NCI-H128 (cell line): ENCODE data around the gene SAMHD1.
"Not testable (repeated sequence)": the region's sequence is repeated elsewhere in the genome, so short reads cannot be mapped to it uniquely, and the experiment has no call there.

Source experiments
- DNase-seq: peaks from one replicate; lab custom pipeline; 2025; ENCODE audit not compliant: unreplicated experiment; lab: John Stamatoyannopoulos, UW

The SAMHD1 gene

DNA sequence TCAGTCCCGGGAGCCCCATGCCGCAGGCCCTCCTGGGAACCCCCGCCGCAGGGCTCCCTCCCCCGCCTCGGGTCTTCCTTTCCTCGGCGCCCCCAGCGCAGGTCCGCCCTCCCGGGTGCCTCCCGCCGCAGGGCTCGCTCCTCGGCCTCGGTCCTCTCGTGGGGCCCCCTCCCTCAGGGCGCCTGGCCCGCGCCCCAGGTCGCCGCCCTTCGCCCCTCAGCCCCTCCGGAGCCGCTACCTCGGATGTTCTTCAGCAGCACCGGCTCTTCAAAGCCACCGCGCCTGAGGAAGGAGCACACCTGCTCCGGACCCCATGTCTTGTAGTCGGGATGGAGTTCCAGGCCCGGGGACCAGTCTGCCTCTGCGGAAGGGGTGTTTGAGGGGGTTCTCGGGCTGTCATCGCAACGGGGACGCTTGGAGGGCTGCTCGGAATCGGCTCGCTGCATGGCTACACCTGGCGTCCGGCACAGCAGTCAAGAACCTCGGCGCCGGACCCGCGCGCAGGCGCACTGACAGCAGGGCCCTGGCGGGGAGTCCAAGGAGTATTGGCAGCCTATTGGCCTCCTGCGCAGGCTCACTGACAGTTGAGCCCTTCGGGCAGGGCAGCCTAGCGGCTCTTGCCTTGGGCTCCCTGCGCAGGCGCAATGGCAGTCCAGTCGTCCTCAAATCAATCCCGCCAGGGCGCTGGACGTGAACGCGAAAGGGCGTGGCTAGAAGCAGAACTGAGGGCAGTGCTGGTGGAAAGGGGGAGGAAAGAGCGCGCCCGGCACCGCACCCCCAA, at the start of gene SAMHD1:
Gene SAMHD1 (minus strand): TSS at position 511 of the 781 bp plus-strand sequence. CDS start 65 bp downstream, at position 446.
- DNase-seq, result peak; percentile 96

DNA sequence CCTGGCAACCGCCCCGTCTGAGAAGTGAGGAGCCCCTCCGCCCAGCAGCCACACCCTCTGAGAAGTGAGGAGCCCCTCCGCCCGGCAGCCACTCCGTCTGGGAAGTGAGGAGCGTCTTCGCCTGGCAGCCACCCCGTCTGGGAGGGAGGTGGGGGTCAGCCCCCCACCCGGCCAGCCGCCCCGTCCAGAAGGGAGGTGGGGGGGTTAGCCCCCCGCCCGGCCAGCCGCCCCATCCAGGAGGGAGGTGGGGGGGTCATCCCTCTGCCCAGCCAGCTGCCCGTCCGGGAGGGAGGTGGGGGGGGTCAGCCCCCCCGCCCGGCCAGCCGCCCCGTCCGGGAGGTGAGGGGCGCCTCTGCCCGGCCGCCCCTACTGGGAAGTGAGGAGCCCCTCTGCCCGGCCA, 48.7 kb upstream of the SAMHD1 start:
- DNase-seq, result not testable (repeated sequence)

DNA sequence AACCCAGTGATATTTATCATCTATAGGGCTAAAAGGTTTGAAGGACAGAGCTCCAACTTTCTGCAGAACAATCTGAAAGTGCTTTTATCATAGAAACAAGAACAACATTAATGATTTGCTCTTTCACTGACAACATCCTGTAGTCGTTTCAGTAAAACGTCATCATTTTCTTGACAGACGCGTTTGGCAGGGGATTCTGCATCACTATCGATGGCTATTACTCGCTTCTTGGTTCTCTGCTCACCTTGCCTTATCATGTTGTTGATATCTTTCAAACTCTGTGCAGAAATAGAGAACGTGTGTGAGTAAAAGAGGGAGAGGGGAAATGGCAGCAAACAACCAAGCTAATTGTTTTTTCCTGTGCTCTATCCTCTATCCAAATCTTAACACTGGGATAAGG, 47.1 kb upstream of the SAMHD1 start:
- DNase-seq, result no peak

DNA sequence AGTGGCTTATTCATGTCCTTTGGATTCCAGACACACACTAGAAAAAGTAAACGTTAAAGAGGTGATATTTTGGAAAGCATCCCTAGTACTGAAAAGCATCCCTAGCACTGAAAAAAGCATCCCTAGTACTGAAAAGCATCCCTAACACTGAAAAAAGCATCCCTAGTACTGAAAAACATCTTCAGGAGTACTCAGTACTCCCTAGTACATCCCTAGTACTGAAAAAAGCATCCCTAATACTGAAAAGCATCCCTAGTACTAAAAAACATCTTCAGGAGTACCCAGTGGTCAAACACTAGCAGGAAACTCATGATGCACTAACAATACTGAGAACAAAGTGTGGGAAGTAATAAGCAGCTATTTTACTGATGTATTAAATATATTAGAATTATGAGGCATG, 45.6 kb upstream of the SAMHD1 start:
- DNase-seq, result no peak

DNA sequence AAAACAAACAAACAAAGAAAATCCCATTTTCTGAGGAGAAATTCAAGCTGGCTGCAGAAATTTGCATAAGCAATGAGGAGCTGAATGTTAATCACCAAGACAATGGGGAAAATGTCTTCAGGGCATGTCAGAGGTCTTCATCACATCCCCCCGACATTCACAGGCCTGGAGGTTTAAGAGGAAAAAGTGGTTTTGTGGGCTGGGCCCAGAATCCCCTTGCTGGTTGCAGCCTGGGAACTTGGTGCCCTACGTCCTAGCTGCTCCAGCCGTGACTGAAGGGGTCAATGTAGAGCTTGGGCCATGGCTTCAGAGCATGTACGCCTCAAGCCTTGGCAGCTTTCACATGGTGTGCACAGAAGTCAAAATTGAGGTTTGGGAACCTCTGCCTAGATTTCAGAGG, 42.7 kb upstream of the SAMHD1 start:
- DNase-seq, result not testable (repeated sequence)

DNA sequence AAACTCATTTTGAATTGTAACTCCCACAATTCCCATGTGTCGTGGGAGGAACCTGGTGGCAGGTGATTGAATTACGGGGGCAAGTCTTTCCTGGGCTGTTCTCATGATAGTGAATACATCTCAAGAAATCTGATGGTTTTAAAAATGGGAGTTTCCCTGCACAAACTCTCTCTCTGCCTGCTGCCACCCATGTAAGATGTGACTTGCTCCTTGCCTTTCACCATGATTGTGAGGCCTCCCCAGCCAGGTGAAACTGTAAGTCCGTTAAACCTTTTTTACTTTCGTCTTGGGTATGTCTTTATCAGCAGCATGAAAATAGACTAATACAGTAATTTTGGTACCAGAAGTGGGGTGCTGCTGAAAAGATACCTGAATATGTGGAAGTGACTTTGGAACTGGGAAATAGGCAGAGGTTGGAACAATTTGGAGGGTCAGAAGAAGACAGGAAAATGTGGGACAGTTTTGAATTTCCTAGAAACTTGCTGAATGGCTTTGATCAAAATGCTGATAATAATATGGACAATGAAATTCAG, 41.4 kb upstream of the SAMHD1 start:
- DNase-seq, result no peak

DNA sequence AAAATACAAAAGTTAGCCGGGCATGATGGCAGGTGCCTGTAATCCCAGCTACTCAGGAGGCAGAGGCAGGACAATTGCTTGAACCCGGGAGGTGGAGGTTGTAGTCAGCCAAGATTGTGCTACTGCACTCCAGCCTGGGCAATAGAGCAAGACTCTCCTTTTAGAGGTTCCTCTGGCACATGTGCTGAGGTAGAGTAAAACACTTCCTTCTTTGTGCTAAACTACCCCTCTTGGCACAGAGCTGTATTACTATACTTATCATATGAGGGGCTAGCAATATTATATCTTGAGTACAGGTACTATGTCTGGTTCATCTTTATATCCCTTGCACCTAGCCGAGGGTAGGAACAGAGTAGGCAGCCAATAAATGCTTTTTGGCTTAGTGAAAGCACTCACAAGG, 40.2 kb upstream of the SAMHD1 start:
- no peak for DNase-seq

DNA sequence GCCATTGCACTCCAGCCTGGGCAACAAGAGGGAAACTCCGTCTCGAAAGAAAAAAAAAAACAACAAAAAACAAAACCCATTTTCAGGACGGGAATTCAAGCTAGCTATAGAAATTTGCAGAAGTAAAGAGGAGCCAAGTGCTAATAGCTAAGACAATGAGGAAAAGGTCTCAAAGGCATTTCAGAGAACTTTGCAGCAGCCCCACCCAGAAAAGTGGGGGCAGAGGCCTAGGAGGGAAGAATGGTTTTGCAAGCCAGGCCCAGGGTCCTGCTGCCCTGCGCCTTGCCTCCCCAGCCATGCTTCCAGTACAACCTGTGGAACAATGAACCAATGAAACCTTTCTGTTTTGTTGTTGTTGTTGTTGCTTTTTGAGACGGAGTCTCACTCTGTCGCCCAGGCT, 38.3 kb upstream of the SAMHD1 start:
- DNase-seq, result no peak

DNA sequence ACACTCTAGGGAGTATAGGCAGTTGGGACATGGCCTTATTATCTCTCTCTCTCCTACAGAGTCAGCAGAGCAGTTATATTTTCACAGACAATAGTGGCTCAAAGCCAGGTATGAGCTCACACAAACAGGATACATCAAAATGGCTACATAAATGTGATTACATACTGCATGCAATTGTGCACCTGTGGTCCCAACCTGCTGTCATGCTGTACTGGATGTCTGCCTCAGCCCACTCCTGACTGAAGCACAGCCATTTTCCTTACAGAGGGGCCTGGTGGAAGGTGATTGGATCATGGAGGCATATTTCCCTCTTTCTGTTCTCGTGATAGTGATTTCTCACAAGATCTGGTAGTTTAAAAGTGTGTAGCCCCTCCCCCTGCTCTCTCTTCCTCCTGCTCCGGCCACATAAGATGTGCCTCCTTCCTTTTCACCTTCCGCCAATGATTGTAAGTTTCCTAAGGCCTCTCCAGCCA, 37.0 kb upstream of the SAMHD1 start:
- DNase-seq, result no peak

DNA sequence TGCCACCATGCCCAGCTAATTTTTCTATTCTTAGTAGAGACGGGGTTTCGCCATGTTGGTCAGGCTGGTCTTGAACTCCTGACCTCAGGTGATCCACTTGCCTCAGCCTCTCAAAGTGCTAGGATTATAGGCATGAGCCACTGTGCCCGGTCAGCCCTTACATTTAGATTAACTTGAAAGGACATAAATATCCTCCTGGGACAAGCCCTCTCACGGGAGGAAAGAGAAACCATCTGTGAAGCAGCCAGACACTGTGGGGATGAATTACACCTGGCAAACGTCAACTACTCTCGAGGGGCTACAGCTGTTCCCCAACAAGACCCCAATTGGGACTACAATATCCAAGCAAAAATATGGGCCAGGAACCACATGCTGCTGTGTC, 32.7 kb upstream of the SAMHD1 start:
- DNase-seq, result no peak

DNA sequence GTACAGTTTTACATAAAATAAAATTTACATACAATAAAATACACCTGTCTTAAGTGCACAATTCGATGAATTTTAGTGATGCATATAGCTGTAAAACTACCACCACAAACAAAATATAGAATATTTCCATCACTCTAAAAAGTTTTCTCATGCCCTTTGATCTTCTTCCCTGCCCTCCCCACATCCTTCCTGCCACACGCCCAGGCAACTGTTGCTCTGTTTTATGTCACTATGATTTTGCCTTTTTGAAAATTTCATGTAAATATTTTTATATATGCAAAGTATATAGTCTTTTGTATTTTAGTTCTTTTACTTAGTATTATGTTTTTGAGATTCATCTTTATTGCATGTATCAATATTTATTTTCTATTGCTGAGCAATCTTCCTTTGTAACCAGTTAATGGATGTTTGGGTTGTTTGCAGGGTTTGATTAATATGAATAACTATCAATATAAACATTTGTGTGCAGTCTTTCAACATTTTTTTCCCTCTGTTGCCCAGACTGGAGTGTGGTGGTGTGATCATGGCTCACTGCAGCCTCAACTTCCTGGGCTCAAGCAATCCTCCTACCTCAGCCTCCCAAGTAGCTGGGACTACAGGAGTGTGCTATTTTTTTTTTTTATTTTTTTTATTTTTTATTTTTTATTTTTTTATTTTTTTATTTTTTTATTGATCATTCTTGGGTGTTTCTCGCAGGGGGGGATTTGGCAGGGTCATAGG, 23.8 kb upstream of the SAMHD1 start:
- no peak for DNase-seq

DNA sequence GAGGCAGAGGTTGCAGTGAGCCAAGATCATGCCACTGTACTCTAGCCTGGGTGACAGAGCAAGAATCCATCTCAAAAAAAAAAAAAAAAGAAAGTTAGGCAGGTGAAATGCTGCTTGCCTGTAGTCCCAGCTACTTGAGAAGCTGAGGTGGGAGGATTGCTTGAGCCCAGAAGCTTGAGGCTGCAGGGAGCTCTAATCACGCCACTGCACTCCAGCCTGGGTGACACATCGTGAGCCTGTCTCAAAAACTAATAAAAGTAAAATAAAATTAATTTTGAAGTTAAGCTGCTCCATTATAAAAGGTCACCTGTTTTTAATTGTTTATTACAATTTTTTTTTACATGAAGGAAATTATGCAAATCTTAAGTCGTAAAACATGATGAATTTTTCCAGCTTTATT, 23.2 kb upstream of the SAMHD1 start:
- DNase-seq, result no peak

DNA sequence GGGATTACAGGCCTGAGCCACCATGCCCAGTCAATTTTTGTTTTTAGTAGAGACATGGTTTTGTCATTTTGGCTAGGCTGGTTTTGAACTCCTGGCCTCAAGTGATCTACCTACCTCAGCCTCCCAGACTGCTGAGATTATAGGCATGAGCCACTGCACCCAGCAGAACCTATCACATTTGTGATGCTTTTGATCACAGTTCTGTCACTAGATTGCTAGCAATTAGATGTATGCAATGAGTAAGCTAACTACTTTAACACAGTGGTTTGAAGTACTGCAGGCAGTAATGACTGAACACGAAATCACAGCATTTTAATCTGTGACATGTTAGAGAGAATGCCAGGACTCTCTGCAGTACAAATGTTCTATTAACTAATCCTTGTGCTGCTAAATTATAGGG, 19.6 kb upstream of the SAMHD1 start:
- no peak for DNase-seq

DNA sequence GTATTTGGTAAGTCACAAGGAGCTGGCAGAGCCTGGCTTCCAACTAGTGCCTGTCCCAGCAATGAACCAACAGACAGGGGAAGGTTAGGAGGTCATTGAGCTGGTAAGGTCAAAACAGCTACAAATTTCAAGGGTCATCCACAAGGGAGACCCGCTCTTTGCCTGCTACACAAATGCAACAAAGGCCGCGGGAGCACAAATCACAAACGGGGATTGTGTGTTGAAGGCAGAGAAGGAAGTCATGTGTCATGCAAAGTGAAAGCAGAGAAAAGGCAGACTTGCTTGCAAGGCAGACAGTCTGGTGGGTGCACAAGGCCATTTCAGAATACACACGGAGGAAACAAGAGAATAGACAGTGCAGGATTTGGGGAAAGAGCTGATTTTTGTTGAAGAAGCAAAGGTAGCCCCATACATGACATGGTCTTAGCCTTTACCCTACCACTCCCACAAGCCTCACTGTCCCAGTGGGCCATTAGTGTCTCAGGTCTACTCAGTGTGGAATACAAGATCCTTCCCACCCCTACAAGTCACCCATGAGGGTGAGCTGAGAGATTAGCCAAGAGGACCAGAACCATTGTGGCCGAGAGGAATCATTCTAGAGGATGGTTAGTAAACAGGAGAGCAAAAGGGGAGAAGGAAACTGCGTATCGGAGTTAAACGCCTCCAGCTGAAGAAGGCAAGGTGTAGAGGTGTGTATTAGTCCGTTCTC, 18.1 kb upstream of the SAMHD1 start:
- DNase-seq, result no peak

DNA sequence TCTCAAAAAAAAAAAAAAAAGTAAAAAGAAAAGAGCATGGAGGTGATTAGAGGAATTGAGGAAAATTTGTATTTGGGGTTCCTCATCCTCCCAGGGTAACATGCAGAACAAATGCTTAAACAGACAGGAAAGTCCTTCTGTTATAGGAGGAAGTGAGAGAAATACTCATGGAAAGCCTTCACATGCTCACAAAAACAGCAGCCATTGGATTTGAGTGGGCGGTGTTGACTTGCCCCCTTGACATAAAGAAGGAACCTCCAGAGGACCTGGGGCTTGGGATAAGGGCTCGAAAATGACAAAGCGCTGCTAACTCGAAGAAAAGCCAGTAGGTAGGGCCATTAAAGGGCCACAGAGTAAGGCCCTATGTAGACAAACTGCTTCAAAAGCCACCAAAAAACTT, 17.5 kb upstream of the SAMHD1 start:
- DNase-seq, result no peak

DNA sequence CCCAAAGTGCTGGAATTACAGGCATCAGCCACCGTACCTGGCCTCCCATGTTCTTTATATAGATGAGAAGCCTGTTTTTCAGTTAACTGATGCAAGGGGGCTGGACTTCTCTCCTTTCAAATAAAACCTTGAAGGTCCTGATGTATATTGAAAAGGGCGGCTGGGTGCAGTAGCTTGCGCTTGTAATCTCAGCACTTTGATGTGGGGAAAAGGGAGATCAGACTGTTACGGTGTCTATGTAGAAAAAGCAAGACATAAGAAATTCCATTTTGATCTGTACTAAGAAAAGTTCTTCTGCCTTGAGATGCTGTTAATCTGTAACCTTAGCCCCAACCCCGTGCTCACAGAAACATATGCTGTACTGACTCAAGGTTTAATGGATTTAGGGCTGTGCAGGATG, 16.1 kb upstream of the SAMHD1 start:
- no peak for DNase-seq

DNA sequence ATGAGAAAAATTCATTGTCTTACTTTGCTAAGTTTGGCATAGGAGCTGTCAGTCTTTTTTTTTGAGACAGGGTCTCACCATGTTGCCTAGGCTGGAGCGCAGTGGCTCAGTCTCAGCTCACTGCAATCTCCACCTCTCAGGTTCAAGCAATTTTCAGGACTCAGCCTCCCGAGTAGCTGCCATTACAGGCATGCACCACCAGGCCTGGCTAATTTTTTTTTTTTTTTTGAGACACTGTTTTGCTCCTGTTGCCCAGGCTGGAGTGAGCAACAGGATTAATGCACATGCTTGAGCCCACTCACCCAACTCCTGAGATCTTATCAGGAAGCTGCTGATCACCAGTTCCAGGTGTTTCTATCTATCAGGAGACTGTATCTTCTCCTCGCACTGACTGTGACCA, 15.5 kb upstream of the SAMHD1 start:
- not testable (repeated sequence) for DNase-seq

DNA sequence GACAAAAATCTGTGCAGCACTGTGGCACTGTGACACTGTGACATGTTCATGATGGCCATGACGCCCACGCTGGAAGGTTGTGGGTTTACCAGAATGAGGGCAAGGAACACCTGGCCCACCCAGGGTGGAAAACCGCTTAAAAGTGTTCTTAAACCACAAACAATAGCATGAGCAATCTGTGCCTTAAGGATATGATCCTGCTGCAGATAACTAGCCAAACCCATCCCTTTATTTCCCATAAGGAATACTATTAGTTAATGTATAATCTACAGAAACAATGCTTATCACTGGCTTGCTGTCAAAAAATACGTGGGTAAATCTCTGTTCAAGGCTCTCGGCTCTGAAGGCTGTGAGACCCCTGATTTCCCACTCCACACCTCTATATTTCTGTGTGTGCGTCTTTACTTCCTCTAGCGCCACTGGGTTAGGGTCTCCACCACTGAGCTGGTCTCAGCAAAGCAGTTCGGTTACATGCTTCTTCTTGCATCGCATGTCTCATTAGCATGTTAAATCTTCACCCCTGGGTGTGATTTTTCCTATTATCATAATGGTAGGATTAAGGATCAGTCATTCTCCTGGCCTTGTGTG, 10.9 kb upstream of the SAMHD1 start:
- not testable (repeated sequence) for DNase-seq

DNA sequence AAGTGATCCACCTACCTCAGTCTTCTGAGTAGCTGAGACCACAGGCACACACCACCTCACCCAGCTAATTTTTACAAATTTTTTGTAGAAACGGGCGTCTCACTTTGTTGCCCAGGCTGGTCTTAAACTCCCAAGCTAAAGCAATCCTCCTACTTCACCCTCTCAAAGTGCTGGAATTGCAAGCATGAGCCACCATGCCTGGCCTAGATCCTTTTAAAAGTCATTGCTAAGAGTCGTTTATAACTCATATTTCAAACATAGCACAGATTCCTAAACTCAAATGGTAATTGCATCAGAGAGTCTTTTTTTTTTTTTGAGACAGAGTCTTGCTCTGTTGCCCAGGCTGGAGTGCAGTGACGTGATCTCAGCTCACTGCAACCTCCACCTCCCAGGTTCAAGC, 7.7 kb upstream of the SAMHD1 start:
- DNase-seq, result no peak

DNA sequence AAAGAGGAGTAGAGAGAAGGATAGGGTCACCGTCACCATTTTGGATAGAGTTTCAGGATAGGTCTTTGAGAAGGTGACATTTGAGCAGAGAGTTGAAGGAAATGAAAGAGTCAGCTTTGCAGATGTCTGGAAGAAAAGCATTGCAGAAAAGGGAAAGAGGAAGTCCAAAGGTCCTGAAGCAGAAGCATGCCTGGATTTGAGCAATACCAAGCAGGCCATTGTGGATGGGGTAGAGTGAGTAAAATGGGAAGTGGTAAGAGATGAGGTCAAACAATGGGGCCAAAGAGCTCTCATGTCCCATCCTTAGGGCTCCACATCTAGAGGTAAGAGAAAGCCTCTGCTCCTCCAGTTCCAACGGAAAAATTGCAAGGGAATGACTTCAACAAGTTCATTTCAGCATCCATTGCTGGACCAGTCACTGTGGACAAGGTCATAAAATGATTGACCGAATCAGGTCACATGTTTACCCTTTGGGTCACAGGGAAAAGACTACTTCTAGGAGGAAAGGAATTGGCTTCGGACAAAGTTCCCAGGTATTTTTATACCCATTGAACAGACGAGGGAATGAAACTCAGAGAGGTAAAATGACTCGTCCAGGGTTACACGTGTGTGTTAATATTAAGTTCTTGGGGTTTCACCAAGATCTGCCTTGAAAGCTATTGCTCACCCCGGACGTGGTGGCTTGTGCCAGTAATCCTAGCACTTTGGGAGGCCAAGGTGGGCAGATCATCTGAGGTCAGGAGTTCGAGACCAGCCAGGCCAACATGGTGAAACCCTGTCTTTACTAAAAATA, 6.6 kb upstream of the SAMHD1 start:
- DNase-seq, result no peak
